NCI-H748 (cell line): Measurements from ENCODE around the gene FBXW7.
"Not testable (repeated sequence)": the region's sequence is repeated elsewhere in the genome, so short reads cannot be mapped to it uniquely, and the experiment has no call there.

ENCODE experiments used
- DNase-seq: peaks from one replicate; lab custom pipeline; 2025; ENCODE audit not compliant: unreplicated experiment; lab: John Stamatoyannopoulos, UW

Gene FBXW7

DNA sequence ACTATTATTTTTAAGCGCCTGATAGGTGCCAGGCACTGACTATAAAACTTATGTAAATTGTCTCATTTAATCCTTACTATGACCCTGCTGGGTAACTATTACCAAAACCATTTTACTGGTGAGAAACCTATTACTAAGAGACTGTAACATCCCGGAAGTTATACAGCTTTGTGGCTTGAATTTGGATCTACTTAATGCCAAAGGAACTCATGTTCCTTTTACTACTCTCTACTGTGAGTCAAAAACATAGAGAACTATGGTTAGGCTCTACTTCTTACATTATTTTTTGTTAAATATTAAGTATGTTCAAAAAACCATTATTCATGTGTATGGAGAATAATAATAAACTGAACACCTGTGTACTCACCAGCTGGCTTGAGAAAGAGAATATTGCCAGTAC lies 14.8 kb upstream of the FBXW7 start:
- not testable (repeated sequence) for DNase-seq

DNA sequence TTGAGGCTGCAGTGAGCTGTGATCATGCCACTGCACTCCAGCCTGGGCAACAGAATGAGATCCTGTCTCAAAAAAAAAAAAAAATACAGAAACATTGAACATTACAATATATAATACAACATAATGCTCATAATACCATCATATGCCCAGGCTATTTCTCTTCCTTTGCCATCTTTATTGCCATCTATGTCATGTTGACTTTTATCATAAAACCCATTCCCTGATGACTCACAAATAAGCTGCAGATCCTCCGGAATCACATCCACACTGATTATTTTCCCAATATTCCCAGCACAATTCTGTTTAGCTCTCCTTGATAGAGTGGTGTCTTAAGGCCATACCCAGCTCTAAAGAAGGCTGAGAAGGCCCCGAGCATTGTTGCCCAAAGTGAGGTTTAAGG lies 9.2 kb upstream of the FBXW7 start:
- DNase-seq = no peak

DNA sequence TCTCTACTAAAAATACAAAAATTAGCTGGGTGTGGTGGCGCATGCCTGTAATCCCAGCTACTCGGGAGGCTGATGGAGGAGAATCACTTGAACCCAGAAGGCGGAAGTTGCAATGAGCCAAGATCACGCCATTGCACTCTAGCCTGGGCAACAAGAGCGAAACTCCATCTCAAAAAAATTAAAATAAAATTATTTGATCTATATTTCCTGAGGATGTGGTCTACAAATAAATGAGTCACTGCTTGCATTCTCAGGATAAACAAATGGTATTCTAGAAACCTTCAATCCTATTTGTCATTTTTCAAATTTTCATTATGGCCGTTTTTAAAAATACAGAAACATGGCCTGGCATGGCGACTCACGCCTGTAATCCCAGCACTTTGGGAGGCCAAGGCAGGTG lies 8.6 kb upstream of the FBXW7 start:
- not testable (repeated sequence) for DNase-seq

DNA sequence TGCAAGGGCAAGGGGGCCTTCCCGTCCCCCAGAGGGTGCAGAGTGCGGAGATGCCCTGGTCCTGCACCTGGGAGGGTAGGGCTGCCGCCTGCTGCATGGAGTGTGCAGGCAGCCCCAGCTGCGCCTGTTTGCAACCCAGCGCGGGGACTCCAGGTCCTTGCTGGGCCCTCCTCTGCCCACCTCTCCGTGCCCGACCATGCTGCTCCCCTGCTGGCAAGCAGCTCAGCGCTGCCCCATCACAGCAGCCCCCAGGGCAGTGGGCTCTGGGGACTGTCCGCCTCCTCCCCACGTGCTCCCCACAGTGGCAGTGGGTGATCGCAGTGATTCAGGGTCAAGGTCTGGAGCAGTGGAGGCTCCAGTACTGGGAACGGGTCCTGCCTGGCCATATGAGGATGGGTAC lies 5.0 kb upstream of the FBXW7 start:
- no peak for DNase-seq

DNA sequence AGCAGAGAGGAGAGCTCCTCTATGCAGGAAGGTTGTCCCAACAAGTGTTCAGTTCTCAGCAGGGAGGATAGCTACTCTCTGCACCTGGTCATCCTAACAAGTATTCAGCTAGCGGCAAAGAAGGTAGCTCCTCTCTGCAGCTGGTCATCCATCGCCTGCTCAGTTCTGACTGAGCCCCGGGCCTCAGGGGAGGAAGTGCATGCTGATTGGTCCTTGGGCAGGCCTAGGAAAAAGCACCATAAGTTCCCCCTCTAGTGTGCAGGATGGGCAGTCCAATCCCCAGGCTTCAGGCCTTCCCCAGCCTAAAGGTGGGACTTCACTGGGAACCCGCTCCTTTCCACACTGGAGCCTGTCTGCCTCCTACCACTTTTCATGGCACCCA lies 4.4 kb upstream of the FBXW7 start:
- DNase-seq = no peak

DNA sequence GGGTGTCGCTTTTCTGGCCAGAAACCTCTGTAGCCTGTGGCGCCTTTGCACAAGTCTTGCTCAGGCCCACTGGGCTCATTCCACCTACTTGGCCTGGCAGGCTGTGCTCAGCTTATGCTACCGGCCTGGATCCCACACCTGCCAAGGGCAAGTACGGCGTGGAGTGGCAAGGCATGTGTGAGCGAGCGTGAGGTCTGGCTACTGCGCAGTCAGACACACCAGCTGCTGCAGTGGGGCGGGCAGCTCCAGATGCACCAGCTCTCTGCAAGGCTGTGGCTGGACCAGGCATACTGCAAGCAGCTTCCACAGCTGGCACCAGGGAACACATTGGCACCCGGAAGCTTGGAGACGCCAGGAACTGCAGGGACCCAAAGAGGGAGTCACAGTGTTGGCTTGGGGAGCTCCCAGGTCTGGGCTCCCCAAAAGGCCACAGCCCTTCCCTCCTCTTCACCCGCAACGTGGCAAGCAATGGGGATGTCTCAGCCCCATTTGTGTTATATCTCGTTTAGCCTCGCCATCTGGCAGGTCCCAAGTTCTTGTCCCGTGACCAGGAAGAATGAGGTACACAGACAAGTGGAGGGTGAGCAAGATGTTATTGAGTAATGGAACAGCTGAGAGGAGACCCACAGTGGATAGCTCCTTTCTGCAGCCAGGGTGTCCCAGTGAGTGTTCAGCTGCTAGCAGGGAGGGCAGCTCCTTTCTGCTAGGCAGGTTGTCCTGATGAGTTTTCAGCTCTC lies 3.8 kb upstream of the FBXW7 start:
- DNase-seq = no peak

DNA sequence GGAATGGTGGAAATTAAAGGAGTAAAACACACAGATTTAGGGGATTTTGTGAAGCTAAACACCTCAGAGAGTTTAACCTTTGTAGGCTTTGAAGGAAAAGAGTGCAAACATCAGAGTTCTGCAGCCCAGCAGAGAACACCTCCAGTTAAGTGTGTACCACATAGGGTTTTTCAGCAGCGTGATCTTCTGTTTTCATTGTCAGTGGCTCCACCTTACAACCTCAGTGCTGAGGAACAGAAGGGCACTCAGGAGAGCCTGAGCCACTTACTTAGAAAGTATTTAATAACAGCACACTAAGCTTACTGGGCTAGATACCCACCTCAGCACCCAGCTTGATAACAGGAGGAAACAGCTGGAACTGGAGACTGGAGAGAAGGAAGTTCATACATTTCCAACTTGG lies 2.0 kb upstream of the FBXW7 start:
- no peak for DNase-seq

DNA sequence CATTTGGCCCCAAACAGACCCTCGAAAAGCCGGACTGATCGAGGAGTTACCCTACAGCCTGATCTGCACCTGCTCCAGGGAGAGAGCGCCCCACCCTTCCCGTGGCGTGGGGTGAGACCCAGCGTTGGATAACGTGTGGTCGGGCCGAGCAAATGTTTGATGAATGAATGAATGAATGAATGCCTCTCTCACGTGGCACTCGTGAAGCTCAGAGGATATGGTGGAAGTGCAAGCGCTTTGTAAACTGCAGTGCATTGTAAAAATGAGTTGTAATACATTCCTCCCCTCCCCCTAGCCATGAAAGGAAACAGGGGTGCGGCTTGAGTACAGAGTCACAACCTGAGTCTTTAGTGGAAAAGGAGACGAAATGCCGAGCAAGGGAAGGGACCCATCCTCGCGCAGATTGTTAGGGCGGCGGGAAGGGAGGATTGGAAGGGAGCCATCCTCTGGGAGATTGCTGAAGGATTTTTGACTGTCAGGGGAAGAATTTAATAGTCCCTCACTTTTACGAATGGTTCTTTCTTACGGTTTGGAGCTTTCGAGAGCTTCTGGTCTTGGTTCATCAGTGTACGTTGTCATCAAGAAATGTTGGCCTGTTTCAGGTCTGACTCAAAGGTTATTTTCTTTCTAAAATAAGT lies 772 bp upstream of the FBXW7 start:
- DNase-seq = peak; percentile 74

DNA sequence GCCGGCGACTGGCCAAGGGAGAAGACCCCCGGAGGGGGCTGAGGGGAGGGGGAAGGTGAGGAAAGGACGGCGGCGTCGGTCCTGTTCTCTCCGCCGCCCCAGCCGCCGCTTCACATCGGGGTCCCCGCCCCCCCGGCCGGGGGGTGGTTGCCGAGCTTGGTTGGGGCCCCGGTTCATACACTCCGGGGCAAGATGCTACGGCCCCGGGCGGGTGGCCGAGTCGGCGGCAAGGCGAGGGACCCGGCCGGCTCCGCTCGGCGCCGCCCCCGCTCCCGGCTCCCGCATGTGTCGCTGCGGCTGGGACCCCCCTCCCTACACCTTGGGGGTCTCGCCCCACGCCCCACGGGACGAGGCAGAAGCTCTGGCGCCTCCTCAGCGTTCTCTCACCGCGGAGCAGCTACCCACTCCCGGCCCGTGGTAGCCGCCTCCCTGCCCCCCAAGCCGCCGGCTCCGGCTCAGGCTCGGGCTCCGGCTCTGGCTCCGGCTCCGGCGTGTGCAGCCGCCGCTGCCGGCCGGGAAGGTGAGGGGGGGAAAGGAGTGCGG lies 461 bp downstream of the FBXW7 start:
- DNase-seq = peak; percentile 18

DNA sequence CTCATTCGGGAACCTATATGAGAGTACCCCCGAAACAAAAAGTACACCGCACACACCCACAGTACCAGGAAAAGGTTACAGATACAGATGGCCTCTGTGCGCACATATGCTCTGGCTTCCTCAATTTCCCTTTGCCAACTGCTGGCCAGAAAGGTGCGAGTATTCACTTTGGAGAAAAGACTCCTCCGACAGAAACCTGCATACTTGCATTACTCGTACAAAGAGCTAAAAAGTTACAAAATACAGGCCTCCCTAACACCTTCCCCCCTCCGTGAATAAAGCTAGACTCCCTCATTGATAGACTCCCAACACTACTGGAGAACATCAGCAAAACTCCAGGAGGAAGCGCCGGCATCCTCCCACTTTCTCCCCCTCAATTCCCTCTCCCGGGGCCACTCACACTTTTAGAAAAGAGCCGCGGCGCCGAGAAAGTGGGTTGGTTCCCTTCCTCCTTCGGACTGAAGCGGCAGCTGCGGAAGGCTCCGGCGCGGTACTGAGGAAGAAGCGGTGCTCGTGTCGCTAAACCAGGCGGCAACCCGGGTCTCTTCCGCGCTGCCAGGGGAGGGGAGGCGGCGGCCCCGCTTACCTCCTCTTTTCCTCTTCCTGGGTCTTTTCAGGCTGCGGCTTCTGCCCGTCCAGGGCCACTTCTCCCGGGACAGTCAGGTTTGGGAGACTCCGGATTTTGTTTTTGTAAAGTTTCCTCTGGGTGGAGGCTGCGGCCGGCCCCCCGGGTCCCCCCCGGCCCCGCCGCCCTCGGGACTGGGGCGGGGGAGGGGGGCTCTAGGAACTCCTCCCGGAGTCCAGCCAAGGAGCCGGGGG lies 1.1 kb downstream of the FBXW7 start:
- DNase-seq = peak; percentile 13

DNA sequence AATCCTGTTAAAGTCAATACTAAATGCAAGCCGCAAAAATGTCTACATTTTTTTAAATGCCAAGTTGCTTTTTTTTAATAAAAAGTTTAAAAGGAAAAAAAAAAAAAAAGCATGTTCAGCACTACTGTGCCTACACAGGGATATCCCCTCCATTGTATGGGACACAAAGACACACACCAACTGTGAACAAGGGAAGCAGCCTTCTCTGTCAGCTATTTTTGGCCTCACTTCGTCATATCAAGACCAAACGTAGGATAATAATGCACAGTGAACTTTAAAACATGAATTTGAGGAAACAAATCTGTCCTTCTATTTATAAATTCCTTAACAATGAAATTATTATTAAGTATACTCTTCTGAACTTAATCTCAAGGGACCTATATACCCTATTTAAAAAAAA lies 4.4 kb downstream of the FBXW7 start:
- DNase-seq = no peak

DNA sequence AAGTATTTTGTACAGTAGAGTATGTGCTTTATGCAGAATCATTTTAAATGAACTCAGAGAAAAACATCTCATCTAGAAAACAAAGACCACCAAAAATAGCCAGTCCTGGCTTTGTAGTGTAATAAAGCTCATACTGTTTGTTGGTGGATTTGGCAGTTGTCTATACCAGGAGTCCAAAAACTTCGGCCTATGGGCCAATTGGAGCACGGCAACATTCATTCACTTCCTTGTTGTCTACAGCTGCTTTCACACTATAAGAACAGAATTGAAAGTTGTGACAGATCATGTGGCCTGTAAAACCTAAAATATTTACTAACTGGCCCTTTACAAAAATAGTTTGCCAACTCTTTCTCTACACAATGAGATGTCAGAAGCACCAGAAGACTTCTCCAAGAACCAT lies 5.3 kb downstream of the FBXW7 start:
- no peak for DNase-seq

DNA sequence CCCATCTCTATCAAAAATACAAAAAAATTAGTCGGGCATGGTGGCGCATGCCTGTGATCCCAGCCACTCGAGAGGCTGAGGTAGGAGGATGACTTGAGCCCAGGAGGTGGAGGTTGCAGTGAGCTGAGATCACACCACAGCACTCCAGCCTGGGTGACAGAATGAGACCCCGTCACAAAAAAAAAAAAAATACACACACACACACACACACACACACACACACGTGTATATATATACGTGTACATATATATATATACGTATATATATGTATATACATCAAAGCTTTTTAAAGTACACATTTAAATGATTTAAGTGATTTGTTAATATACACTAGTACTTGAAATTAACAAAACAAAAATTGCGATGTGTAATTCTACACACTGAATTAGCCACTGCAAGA lies 6.0 kb downstream of the FBXW7 start:
- no peak for DNase-seq

DNA sequence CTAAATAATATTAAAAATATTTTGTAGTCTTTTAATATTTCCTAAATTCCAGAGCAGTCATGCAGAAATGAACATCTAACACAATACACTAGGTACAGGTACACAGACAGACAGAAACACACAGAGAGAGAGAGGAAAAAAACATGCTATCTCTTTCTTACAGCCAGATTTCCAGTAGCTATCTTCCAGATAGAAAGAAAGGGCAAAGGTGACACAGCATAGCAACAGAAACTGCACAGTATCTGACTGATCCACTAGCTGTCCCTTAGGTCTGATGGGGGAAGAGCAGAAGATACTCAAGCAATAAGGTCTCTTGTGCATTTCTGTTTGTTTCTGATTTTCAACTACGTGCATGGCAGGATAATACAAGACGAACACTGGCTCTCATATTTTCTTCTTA lies 7.8 kb downstream of the FBXW7 start:
- DNase-seq = no peak

DNA sequence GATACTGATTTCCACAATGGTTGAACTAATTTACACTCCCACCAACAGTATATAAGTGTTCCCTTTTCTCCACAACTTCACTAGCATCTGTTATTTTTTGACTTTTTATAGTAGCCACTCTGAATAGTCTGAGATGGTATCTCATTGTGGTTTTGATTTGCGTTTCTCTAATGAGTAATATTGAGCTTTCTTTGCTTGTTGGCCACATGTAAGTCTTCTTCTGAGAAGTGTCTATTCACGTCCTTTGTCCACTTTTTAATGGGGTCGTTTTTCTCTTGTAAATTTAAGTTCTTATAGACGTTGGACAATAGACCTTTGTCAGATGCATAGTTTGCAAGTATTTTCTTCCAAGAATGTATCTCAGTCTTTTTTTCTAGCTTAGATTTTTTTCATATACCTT lies 10.0 kb downstream of the FBXW7 start:
- no peak for DNase-seq

DNA sequence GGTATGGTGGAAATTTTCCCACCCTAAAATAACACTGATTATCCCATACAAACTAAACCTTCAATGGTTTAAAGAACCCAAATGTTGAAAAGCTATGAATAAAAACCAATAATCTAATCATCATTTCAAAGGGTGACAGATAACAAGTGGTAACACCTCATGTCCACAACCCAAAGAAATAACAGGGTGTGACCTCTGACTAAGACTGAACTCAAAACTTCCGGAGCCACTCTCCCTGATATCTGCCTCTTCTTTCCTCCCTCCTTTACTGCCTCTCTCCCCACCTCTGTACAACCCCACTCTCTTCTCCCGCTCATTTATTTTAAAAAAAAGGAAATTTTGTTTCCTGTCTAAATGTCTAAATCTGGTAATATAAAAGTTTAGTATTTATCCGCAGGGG lies 11.5 kb downstream of the FBXW7 start:
- DNase-seq = no peak

DNA sequence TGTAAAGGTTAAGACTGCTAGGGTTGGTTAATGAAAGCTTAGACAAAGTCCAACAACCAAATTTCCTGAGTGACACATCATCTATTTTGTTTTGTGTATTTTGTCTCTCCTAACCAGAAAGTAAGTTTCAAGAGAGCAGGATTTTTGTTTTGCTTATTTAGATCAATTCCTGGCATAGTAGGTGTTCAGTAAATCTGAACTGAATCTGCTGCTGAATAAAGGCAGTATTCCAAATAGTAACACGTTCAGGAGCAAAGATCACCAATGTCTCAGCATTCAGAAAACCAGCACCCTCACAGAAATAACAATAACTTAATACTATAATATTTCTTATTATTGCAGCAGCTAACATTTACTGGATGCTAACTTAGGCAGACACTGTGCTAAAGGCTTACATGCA lies 12.2 kb downstream of the FBXW7 start:
- no peak for DNase-seq

DNA sequence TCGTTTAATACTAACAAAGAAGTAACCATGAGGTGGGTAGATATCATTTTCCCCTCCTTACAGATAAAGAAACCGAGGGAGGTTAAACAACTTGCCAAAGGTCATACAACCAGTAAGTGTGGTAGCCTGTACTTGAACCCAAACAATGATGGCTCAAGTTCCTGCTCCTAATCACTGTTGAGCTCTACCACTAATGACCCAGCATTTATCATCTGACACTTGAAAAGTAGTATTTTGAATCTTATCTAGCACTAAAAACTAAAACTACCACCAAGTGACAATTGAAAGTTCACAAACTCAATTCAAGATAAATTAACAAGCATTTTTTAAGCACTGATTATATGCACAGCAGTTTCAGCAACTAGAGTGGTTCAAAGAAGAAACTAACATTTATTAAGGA lies 13.1 kb downstream of the FBXW7 start:
- DNase-seq = no peak

DNA sequence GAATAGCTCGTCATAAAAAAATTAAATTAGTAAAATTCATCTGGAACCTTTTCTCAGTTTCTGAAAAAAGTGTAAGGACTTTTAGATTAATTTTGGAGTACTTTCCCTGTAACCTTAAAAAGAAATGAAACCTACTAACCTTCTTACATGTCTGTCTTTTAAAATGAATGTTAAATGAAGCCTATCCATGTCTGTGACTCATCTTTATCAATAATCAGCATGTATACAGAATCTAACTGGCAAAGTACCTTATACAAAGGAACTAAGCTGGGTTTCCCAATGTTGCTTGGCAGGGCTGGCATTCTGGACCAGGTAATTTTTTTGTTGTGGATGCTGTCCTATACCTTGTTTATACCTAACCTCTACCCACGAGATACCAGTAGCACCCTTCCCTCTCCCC lies 13.6 kb downstream of the FBXW7 start:
- no peak for DNase-seq

DNA sequence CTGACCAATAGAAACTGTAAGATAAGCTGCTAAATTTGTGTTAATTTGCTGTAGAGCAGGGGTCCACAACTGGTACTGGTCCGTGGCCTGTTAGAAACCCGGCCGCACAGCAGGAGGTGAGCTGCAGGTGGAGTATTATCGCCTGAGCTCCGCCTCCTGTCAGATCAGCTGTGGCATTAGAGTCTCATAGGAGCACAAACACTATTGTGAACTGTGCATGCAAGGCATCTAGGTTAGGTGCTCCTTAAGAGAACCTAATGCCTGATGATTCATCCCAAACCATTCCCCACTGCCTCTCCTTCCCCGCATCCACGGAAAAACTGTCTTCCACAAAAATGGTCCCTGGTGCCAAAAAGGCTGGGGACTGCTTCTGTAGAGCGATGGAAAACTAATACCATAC lies 19.7 kb downstream of the FBXW7 start:
- no peak for DNase-seq

DNA sequence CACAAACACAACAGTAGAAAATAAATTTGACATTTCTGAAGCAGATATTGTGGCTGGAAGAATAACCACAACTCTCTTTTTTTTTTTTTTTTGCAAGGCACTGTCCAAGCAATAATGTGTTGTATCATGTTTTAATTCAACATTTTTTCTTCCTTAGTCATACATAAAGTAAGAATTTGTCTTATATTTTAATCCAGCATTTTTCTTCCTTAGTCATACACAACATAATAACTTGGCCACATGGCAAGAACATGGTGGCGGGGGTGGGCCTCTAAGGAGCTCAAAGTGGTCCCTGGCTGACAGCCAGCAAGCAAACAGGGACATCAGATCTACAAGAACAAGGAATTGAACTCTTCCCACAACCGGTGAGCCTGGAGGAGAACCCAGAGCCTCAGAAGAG lies 20.2 kb downstream of the FBXW7 start:
- DNase-seq = no peak

DNA sequence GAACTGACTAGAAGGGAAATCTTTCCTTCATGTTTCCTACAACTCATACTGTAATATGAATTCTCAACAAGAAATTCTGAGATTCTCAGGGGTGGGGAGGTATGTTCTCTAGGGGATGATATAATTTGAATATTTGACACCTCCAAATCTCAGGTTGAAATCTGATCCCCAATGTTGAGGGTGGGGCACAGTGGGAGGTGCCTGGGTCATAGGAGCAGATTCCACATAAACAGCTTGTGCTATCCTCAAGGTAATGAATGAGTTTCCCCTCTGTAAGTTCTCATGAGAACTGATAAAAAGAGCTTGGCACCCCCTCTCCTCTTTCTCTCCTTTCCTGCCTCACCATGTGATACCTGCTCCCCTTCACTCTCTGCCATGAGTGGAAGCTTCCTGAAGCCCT lies 21.5 kb downstream of the FBXW7 start:
- DNase-seq = no peak
